ENCODE results near the gene WDR54.

DNA sequence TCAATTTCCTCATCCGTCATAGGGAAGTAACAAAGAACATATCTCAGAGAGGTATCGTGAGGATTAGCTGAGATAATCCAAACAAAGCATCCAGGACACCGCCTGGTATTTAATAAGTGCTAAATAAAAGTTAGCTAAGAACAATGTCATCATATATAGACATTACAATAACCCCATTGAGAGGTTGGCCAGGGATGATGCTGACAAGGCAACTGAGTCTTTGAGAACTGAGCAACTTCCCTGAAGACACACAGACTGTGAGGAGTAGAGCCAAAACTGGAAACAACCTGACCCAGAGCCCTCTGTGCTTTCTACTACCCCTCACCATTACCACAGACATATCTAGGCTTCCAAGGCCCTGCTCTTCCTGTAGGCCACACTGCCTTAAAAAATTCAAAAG, 39.8 kb upstream of the WDR54 start:
- TF ChIP-seq, protein P1, sequence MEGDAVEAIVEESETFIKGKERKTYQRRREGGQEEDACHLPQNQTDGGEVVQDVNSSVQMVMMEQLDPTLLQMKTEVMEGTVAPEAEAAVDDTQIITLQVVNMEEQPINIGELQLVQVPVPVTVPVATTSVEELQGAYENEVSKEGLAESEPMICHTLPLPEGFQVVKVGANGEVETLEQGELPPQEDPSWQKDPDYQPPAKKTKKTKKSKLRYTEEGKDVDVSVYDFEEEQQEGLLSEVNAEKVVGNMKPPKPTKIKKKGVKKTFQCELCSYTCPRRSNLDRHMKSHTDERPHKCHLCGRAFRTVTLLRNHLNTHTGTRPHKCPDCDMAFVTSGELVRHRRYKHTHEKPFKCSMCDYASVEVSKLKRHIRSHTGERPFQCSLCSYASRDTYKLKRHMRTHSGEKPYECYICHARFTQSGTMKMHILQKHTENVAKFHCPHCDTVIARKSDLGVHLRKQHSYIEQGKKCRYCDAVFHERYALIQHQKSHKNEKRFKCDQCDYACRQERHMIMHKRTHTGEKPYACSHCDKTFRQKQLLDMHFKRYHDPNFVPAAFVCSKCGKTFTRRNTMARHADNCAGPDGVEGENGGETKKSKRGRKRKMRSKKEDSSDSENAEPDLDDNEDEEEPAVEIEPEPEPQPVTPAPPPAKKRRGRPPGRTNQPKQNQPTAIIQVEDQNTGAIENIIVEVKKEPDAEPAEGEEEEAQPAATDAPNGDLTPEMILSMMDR (IDR thresholded peaks at IDR 0.05): no peak
- TF ChIP-seq POLR2A (IDR thresholded peaks at IDR 0.05): no peak
